ENCODE data around the gene BRINP1.

GRCh38 chr9:119165131-119165530, 204.1 kb downstream of the BRINP1 start:
- no peak for TF ChIP-seq CTCF (IDR thresholded peaks at IDR 0.05)
- no peak for TF ChIP-seq ZFX (IDR thresholded peaks at IDR 0.05; ENCODE audit: borderline replicate concordance)
